ENCODE data around the gene CTDP1. TPM values are rescaled to one million over a fixed set of nuclear protein-coding genes. Genes with fewer than 3 reads are reported as not detected.
A peak's percentile ranks its signal among the peaks of the same experiment; 100 is the strongest.

The CTDP1 gene
- total RNA-seq, 2 experiments from 2014 or later = 41.6 to 42.5 TPM

DNA sequence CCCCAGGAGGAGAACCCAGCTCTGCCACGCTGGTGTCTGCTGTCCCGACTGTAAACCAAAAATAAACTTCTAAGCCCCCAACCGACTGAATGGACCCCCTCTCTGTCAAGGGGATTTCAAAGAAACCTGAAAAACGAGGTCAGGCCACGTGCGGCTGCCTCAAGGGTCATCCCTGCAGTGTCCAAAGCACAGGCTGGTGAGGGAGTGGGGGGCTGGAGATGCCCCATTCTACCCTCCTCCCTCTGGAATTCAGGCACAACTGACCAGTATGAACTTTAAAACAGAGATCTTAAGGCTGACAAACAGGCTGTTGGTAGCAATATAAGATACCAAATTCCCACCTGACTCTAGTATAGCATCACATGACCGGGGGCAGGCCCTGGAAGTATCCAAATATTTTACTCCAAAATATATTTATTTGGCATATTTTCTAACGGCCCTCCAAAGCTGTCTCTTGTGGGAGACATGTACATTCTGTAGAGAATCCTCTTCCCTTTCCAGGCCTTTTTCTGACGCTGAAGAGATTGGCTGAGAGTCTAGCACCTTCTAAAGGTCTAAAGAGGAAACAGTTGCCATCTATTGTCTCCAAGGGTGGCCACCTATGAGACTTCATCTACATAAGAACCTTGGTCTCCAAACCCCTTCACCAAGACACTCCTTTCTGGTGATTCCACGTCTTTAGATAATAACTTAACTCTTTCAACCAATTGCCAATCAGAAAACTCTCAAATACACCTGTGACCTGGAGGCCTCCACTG, 40.4 kb upstream of the CTDP1 start:
- peaks cover 2% of the 10 kb centered on the region for H3K9me3 Mint-ChIP-seq
- H3K36me3 Mint-ChIP-seq = no peaks in the 10 kb centered on the region
- ATAC-seq (ENCODE audit: low read depth) (no peak), DNase-seq (no peak)
- H3K27me3 Mint-ChIP-seq = peaks cover 4% of the 10 kb centered on the region
- POLR2A ChIA-PET = no interaction called here
- H3K4me3 Mint-ChIP-seq = no peak overlapping the region
- peaks cover 3% of the 10 kb centered on the region for H3K4me1 Mint-ChIP-seq
- H3K27ac Mint-ChIP-seq = no peak overlapping the region

DNA sequence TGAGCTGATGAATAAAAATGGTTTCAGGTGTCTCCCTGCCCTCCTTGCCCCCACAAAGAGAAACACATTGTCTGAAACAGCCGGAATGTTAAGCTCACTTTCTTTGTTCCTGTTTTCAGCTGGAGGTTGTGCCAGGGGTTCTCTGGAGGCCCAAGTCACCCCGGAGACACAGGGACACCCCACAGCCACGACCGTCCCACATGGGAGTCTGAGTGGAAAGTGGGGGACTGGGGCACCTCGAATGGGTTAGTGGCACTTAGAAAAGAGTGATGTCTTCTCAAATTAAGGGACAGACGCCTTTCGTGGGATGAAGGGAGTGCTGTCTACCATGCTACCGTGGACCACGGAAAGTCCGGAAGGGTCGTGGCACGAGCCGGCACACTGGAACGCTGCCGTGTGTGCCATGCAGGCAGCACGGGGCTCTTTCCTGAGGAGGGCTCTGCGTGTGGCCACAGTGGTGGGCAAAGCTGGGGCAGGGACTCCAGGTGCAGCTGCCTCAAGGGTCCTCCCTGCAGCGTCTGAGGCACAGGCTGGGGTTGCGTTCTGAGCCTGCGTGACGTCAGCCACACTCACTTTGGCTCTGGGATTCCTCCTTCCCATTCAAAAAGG, 39.4 kb upstream of the CTDP1 start:
- H3K4me3 Mint-ChIP-seq = no peak overlapping the region
- H3K4me1 Mint-ChIP-seq = peaks cover 3% of the 10 kb centered on the region
- POLR2A ChIA-PET = no interaction called here
- H3K27me3 Mint-ChIP-seq = peaks cover 4% of the 10 kb centered on the region
- no peak for ATAC-seq (ENCODE audit: low read depth)
- H3K27ac Mint-ChIP-seq = no peak overlapping the region
- H3K9me3 Mint-ChIP-seq = peaks cover 2% of the 10 kb centered on the region
- DNase-seq = no peak
- H3K36me3 Mint-ChIP-seq = no peaks in the 10 kb centered on the region

DNA sequence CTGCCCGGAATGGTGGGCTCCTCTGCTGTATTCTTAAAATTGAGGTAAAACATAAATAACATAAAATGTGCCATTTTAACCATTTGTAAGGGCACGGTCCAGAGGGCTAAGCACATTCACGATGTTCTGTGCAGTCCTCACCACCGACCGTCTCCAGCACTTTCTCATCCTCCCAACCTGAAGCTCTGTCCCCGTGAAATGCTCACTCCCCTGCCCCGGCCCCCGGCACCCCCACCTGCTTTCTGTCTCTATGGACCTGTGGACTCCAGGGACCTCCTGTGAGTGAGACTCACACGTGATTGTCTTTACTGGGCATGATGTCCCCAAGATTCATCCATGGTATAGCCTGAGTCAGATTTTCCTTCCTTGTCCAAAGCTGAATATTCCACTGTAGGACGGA, 38.7 kb upstream of the CTDP1 start:
- no peak overlapping the region for H3K27ac Mint-ChIP-seq
- POLR2A ChIA-PET = no interaction called here
- ATAC-seq (ENCODE audit: low read depth) (no peak), DNase-seq (no peak)
- no peak overlapping the region for H3K4me3 Mint-ChIP-seq
- no peaks in the 10 kb centered on the region for H3K9me3 Mint-ChIP-seq
- peaks cover 4% of the 10 kb centered on the region for H3K27me3 Mint-ChIP-seq
- no peaks in the 10 kb centered on the region for H3K36me3 Mint-ChIP-seq
- peaks cover 3% of the 10 kb centered on the region for H3K4me1 Mint-ChIP-seq

DNA sequence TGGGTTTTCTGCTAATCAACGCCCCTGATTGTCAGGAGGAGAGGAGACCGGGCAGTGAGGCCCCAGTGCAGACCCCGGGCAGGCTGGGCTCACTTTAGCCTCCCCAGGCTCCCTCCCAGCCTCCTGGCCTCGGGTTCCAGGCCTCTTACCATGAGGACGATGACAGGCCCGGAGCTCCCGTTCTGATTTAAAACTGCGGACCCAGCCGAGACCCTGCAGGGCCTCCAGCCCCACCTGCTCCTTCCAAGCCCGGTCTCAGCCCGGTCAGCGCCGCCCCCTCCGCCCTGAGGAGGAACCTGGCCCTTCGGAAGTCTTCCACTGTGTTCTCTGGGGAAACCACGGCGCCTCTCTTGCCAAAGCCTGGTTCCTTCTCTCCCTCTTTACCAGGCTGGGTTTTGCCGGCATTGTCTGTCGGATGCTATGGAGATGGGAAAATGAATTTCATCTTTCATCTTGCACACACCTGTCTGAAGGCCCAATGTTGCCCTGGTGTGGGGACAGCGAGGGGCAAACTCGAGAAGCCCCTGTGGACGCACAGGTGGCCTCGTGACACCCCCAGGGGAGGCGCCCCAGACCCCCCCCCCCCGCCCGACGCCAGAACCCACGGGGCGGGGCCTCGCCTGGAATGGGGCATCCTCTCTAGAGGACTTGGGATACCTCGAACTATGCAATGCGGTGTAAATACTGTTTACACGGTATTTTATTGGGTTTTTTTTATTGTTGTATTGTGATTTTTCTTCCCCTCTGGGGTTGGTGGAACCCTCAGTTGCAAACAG, 37.7 kb upstream of the CTDP1 start:
- H3K9me3 Mint-ChIP-seq = no peaks in the 10 kb centered on the region
- no peak overlapping the region for H3K4me3 Mint-ChIP-seq
- no peaks in the 10 kb centered on the region for H3K36me3 Mint-ChIP-seq
- H3K27ac Mint-ChIP-seq = no peak overlapping the region
- POLR2A ChIA-PET = no interaction called here
- H3K4me1 Mint-ChIP-seq = peaks cover 3% of the 10 kb centered on the region
- ATAC-seq (ENCODE audit: low read depth) = no peak
- H3K27me3 Mint-ChIP-seq = peaks cover 3% of the 10 kb centered on the region
- no peak for DNase-seq

DNA sequence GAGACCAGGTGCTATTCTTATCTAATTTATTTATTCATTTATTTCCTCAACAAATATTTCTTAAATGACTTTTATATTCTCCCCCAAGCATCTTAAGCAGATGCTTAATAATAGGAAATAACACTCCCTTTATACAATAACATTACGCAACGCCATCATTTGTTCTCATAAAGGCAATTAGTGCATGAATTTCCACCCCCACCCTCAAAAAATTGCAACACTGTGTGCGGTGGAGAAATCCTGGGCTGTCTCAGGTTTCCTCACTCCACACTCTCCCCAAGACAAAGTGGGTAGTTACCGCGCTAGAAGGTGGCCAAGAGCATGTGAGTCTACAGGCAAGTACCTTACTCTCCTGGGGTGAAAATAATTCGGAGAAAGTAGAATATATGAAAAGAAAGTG, 37.0 kb upstream of the CTDP1 start:
- H3K4me1 Mint-ChIP-seq = peaks cover 3% of the 10 kb centered on the region
- no peak for DNase-seq
- POLR2A ChIA-PET = no interaction called here
- no peaks in the 10 kb centered on the region for H3K36me3 Mint-ChIP-seq
- no peak for ATAC-seq (ENCODE audit: low read depth)
- H3K9me3 Mint-ChIP-seq = no peaks in the 10 kb centered on the region
- H3K27ac Mint-ChIP-seq = no peak overlapping the region
- H3K4me3 Mint-ChIP-seq = no peak overlapping the region
- H3K27me3 Mint-ChIP-seq = no peaks in the 10 kb centered on the region

DNA sequence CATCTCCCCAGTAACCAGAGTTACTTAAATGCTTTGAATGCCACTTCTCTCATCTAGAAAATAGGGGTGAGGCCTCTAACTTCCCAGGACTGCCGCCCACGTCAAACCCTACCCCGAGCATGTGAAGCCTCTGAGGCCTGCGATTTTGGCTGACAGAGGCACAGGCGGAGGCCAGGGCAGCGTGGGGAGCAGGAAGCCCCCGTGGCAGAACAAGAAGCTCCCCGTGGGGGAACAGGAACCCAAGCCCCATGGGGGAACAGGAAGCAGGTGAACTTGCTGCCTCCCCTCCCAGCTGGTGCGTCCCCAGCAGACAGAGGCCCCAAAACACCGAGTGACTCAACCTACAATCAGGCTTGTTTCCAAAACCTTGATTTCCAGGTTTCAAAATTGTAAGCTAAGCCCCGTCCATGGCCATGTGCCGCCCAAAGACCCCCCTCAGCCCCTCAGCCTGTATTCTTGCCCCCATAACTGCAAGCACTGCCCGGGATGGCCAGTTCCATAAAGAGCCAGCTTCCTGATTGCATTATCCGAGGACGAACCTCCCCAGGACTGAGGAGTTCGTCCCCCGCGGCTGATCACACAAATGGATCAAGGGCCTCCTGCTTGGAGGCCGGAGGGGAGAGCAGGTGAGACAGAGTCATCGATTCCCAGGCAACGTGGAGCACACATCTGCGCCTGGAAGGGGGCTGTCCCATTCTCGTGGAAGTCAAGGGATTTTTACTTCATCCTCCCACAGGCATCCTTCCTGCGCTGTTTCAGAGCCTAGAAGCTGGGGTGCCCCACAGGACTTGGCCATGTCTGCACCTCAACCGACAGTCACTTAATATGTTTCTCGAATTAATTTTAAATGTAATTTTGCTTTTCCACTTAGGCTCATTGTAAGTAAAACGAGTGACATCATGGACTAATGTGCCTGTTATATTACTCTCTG, 36.3 kb upstream of the CTDP1 start:
- Mint-ChIP-seq H3K9me3 (no peaks in the 10 kb centered on the region), H3K27ac (no peak overlapping the region), H3K4me1 (peaks cover 3% of the 10 kb centered on the region), H3K36me3 (no peaks in the 10 kb centered on the region), H3K4me3 (no peak overlapping the region), H3K27me3 (peaks cover 2% of the 10 kb centered on the region)
- POLR2A ChIA-PET = no interaction called here
- no peak for DNase-seq
- no peak for ATAC-seq (ENCODE audit: low read depth)

DNA sequence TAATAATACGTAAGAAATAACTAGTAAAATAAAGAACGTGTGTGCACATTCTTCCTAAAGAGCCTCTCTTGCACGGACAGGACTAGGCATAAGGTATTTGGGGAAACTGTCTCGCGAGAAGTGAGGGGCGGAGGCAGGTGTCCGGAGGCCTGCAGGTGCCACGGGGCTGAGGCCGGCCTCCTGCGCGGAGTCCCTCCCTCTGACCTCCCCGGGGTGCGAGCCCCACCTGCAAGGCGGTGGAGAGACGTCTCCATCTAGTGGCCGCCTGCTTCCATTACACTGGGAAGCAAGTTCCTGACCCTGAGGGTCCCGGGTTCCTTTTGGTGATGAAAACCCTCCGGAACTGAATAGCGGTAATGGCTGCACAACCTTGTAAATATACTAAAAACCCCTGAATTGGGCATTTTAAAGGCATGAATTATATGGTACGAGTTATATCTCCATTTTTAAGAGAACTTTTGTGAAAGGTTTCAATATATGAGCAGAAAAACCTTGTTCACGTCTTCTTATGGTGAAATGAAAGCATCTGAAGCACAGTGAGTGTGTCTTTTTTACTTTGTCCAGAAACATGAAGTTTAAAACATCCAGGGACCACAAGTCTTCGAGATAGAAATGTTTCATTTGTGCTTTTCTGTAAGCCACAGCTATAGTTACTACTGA, 35.5 kb upstream of the CTDP1 start:
- Mint-ChIP-seq H3K36me3 (no peaks in the 10 kb centered on the region), H3K4me3 (no peak overlapping the region), H3K27ac (no peak overlapping the region), H3K27me3 (peaks cover 2% of the 10 kb centered on the region), H3K9me3 (no peaks in the 10 kb centered on the region), H3K4me1 (peaks cover 3% of the 10 kb centered on the region)
- peak; percentile 82 for ATAC-seq (ENCODE audit: low read depth)
- POLR2A ChIA-PET = no interaction called here
- peak; percentile 74 for DNase-seq

DNA sequence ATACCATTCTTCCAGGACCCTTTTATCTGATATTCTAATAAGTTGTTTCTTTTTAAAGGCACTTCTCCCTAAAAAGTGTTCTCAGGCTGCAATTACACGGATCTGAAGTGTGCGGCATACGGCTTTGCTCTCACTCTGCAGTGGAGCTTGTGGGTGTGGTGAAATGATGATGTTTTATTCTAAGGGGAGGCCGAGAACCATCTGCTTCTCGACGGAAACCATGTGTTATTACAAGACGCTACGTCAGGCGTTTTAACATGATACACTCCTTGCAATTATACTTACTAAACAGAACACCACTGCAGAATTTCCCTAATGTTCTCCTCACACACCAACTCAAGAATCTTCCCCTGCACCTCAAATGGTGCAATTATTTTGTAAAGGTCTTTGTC, 34.9 kb upstream of the CTDP1 start:
- Mint-ChIP-seq H3K9me3 (no peaks in the 10 kb centered on the region), H3K27ac (no peak overlapping the region), H3K4me1 (peaks cover 3% of the 10 kb centered on the region), H3K4me3 (no peak overlapping the region), H3K27me3 (peaks cover 2% of the 10 kb centered on the region), H3K36me3 (no peaks in the 10 kb centered on the region)
- ATAC-seq (ENCODE audit: low read depth) = no peak
- no peak for DNase-seq
- POLR2A ChIA-PET = no interaction called here

DNA sequence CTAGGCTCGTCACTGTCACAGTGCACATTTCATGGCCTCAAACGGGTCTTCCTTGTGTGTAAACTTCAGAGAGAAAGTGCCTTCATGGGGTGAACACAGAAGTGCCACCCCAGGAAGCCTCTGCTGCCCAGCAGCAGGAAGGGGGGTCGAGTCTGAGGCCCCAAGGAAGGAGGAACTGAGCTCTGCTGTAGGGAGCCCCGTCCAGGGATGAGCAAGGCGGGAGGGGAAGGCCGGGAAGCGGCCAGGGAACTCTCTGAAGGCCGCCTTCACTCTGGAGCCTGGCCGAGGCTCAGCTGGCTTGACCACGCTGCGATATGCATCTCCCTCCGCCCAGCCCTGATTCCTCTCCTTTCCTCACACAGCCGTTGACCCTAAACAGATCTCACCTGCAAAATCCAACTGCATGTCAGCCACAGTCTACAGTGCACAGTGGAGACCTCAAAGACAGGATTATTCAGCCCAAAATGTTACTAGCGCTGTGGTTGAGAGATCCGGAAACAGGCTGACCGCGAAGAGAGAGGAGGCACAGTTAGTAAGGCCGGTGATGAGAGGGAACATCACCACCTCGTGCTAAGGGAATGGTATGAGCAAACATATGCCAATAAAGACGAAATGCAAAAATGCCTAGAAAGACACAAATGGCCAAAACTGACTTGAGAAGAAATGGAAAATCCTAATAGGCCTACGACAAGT, 34.2 kb upstream of the CTDP1 start:
- Mint-ChIP-seq H3K27ac (no peak overlapping the region), H3K4me1 (peaks cover 3% of the 10 kb centered on the region), H3K4me3 (no peak overlapping the region), H3K27me3 (peaks cover 2% of the 10 kb centered on the region), H3K9me3 (no peaks in the 10 kb centered on the region), H3K36me3 (no peaks in the 10 kb centered on the region)
- POLR2A ChIA-PET = no interaction called here
- DNase-seq = no peak
- ATAC-seq (ENCODE audit: low read depth) = no peak

DNA sequence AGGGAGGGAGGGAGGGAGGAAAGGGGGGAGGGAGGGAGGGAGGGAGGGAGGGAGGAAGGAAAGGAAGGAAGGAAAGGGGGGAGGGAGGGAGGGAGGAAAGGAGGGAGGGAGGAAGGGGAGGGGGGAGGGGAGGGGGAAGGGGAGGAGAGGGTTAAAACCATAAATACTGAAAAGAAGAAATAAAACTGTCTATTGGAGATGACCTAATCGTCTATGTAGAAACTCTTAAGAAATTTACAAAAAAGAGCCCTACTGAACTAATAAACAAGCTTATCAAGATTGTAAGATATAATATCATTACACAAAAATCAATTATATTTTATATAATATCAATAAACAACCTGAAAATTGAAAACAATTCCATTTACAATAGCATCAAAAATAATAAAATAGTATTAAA, 32.3 kb upstream of the CTDP1 start:
- Mint-ChIP-seq H3K4me1 (peaks cover 3% of the 10 kb centered on the region), H3K4me3 (no peak overlapping the region), H3K27ac (no peak overlapping the region), H3K9me3 (no peaks in the 10 kb centered on the region), H3K36me3 (no peaks in the 10 kb centered on the region), H3K27me3 (peaks cover 2% of the 10 kb centered on the region)
- DNase-seq (no peak), ATAC-seq (ENCODE audit: low read depth) (no peak)
- POLR2A ChIA-PET = no interaction called here

DNA sequence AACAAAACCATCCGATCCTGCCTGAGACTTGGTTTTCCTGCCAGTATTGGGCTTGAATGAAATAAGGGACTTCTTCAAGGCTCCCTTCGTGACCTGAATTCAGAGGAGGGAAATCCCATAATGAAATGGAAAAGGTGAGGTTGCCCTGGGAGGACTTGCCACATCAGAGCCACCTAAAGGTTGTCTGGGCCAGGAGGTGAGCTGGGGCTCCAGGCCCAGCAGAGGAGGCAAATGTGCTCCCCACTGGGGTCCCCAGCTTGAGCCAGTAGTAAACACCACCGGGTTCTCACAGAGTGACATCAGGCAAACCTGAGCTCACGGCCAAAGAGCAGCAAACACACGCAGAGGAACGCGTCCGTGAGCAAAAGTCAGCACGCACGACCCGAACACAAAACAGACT, 28.6 kb upstream of the CTDP1 start:
- Mint-ChIP-seq H3K27me3 (peaks cover 14% of the 10 kb centered on the region), H3K4me3 (no peak overlapping the region), H3K9me3 (no peaks in the 10 kb centered on the region), H3K36me3 (no peaks in the 10 kb centered on the region), H3K27ac (no peak overlapping the region), H3K4me1 (no peaks in the 10 kb centered on the region)
- POLR2A ChIA-PET = no interaction called here
- no peak for DNase-seq
- no peak for ATAC-seq (ENCODE audit: low read depth)

DNA sequence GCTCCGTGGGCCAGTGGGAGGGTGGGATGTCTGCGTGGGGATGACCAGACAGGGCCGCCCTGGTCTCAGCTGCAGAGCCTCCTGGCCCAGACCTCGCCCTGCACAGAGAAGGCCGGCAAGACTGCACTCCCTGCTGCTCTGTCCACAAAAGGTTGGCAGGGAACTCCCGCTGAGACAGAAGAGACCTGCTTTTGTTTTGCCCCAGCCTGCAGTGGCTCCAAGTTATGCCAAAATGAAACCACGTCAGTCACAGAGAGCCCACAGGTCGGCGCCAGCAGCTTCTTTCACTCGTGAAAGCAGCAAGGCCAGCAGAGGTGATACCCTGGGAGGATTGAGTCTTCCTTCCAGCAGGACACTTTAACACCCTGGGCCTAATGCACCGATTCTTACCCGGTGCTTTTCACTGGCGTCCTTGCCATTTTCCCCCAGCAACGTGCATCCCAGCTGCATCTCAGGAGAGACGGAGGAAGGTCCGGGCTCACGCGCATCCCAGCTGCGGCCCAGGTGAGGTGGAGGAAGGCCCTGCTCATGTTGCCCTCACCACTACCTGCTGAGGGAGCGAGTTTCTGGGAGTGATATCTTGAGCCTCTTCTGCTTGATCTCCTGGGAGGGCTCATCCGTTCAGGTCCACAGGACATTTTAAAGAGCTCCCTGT, 22.1 kb upstream of the CTDP1 start:
- Mint-ChIP-seq H3K4me1 (no peaks in the 10 kb centered on the region), H3K27me3 (peaks cover 28% of the 10 kb centered on the region), H3K9me3 (peaks cover 2% of the 10 kb centered on the region), H3K36me3 (no peaks in the 10 kb centered on the region), H3K27ac (no peak overlapping the region), H3K4me3 (no peak overlapping the region)
- DNase-seq (no peak), ATAC-seq (ENCODE audit: low read depth) (no peak)
- POLR2A ChIA-PET = no interaction called here
